HG03097 (cell line): ENCODE results near the gene ERP44.
"Not testable (repeated sequence)": the region's sequence is repeated elsewhere in the genome, so short reads cannot be mapped to it uniquely, and the experiment has no call there.

ENCODE experiments used
- ATAC-seq: cut with Tn5 transposase; IDR thresholded peaks from one replicate; pipeline ENCODE4 v1.9.1; 2021; ENCODE audit not compliant: unreplicated experiment, low FRiP score

The ERP44 gene

GRCh38 chr9:100020121-100020795, 78.5 kb downstream of the ERP44 start:
- ATAC-seq, result no peak

- no peak for ATAC-seq
Measured at GRCh38 chr9:100019541-100019940, 79.3 kb downstream of the ERP44 start.

- ATAC-seq, result no peak
Measured at GRCh38 chr9:100014846-100015245, 84.0 kb downstream of the ERP44 start.

GRCh38 chr9:100013573-100013972, 85.2 kb downstream of the ERP44 start:
- ATAC-seq, result no peak

- ATAC-seq, result no peak
Measured at GRCh38 chr9:100012279-100012678, 86.5 kb downstream of the ERP44 start.

GRCh38 chr9:100011062-100011681, 87.6 kb downstream of the ERP44 start:
- no peak for ATAC-seq

- no peak for ATAC-seq
Measured at GRCh38 chr9:99999797-100000196, 99.0 kb downstream of the ERP44 start.

- no peak for ATAC-seq
Measured at GRCh38 chr9:99998866-99999265, 99.9 kb downstream of the ERP44 start.

GRCh38 chr9:99998266-99998665, 100.5 kb downstream of the ERP44 start:
- ATAC-seq, result no peak

- not testable (repeated sequence) for ATAC-seq
Measured at GRCh38 chr9:99990508-99990907, 108.3 kb downstream of the ERP44 start.

GRCh38 chr9:99986642-99987041, 112.2 kb downstream of the ERP44 start:
- ATAC-seq, result no peak

- no peak for ATAC-seq
Measured at GRCh38 chr9:99980598-99980997, 118.2 kb downstream of the ERP44 start.

GRCh38 chr9:99978221-99978620, 120.6 kb downstream of the ERP44 start:
- ATAC-seq, result no peak

GRCh38 chr9:99977033-99977792, 121.6 kb downstream of the ERP44 start:
- ATAC-seq, result no peak

- no peak for ATAC-seq
Measured at GRCh38 chr9:99973455-99973854, 125.3 kb downstream of the ERP44 start.

GRCh38 chr9:99971410-99971809, 127.4 kb downstream of the ERP44 start:
- ATAC-seq, result no peak

- ATAC-seq, result no peak
Measured at GRCh38 chr9:99970481-99970880, 128.3 kb downstream of the ERP44 start.

- no peak for ATAC-seq
Measured at GRCh38 chr9:99967457-99967856, 131.3 kb downstream of the ERP44 start.

GRCh38 chr9:99966716-99967115, 132.1 kb downstream of the ERP44 start:
- ATAC-seq, result no peak

- ATAC-seq, result no peak
Measured at GRCh38 chr9:99966001-99966400, 132.8 kb downstream of the ERP44 start.

GRCh38 chr9:99964336-99964735, 134.5 kb downstream of the ERP44 start:
- no peak for ATAC-seq
